GM12878 (cell line): ENCODE results near the gene SLC5A6. TPM values are rescaled to one million over a fixed set of nuclear protein-coding genes. Genes with fewer than 3 reads are reported as not detected.

Experiments
- ATAC-seq: fragments of 200-7000 bp; cut with Tn5 transposase; 3 replicates; pipeline ENCODE4 v1.9.1; 2020; ENCODE audit warnings: mild to moderate bottlenecking, moderate library complexity
- BruUV-seq: library from RNA; stranded (reverse); fragments of 400-500 nt; replicated peaks from 2 replicates; lab custom pipeline; 2021; lab: Mats Ljungman, UMichigan
- CTCF ChIA-PET: fragments of 300-600 bp; sonication (Branson Sonifier 250); formaldehyde crosslinking; extraction: SDS; loops from one replicate; lab custom pipeline; 2021; ENCODE audit warnings: inconsistent platforms; lab: Yijun Ruan, JAX
- POLR2A ChIA-PET: fragments of 350-600 bp; formaldehyde crosslinking; extraction: SDS; loops from one replicate; lab custom pipeline; 2021; ENCODE audit warnings: inconsistent platforms; lab: Charles Lee
- RAD21 ChIA-PET: fragments of 300-600 bp; sonication (Branson Sonifier 250); formaldehyde crosslinking; loops from one replicate; lab custom pipeline; 2023; ENCODE audit warnings: antibody characterized with exemption; ENCODE audit not compliant: unreplicated experiment; lab: Charles Lee
- SMC1A ChIA-PET: fragments of 300-600 bp; sonication (Branson Sonifier 250); formaldehyde crosslinking; loops from one replicate; lab custom pipeline; 2023; ENCODE audit not compliant: unreplicated experiment, uncharacterized antibody; lab: Charles Lee
- DNase-seq: peaks from one replicate; pipeline ENCODE4 v3.0.0-alpha.2; 2011; ENCODE audit warnings: low read depth, low spot score
- FAIRE-seq: peaks from 3 replicates; lab custom pipeline; 2011; peaks lifted over from hg19 to GRCh38; lab: Jason Lieb, UNC
- H2AFZ ChIP-seq: 2 replicates; pipeline ENCODE4 v1.6.0; 2011; ENCODE audit warnings: low read depth, low read length, control low read depth; ENCODE audit not compliant: control insufficient read depth
- H3K27ac ChIP-seq: 2 replicates; pipeline ENCODE4 v1.5.1; 2011; ENCODE audit warnings: control low read depth; ENCODE audit not compliant: control insufficient read depth, insufficient read depth
- H3K27me3 ChIP-seq, 2 experiments: replicated peaks in 1 of 2; 2 replicates each; pipeline versions ENCODE4 v1.6.0 to v1.6.1; 2011; ENCODE audit warnings: low read length in 1 of 2; ENCODE audit not compliant: control insufficient read depth in 2 of 2, insufficient read depth in 2 of 2
- H3K36me3 ChIP-seq, 2 experiments: 2 replicates each; pipeline ENCODE4 v1.5.1; 2011; ENCODE audit warnings: low read length in 1 of 2; ENCODE audit not compliant: control insufficient read depth in 2 of 2, insufficient read depth in 2 of 2
- H3K4me1 ChIP-seq: 2 replicates; pipeline ENCODE4 v1.6.1; 2011; ENCODE audit warnings: mild to moderate bottlenecking, low read length, moderate library complexity, mixed read lengths; ENCODE audit not compliant: control insufficient read depth, insufficient read depth
- H3K4me2 ChIP-seq: 2 replicates; pipeline ENCODE4 v1.6.0; 2011; ENCODE audit warnings: control low read depth; ENCODE audit not compliant: control insufficient read depth, insufficient read depth
- H3K4me3 ChIP-seq: fragments of 200-600 bp; sonication (generic); 2 replicates; pipeline ENCODE4 v1.5.1; 2016
- H3K79me2 ChIP-seq: 2 replicates; pipeline ENCODE4 v1.6.0; 2011; ENCODE audit warnings: low read length; ENCODE audit not compliant: control insufficient read depth, insufficient read depth
- H3K9ac ChIP-seq: 2 replicates; pipeline ENCODE4 v1.8.0; 2011; ENCODE audit warnings: low read length, control low read depth, mixed read lengths; ENCODE audit not compliant: control insufficient read depth, insufficient read depth
- H3K9me3 ChIP-seq: replicated peaks from 3 replicates; pipeline ENCODE4 v1.5.1; 2011; ENCODE audit warnings: mild to moderate bottlenecking, low read length; ENCODE audit not compliant: control insufficient read depth, insufficient read depth
- H4K20me1 ChIP-seq: 2 replicates; pipeline ENCODE4 v1.6.0; 2011; ENCODE audit not compliant: control insufficient read depth, insufficient read depth
- ATF7 ChIP-seq: fragments of 450-650 bp; IDR thresholded peaks from 2 replicates; pipeline ENCODE4 v1.6.1; 2016; ENCODE audit warnings: low read depth, mild to moderate bottlenecking
- BHLHE40 ChIP-seq, 2 experiments: fragments of 450-650 bp in 1 of 2; IDR thresholded peaks; 2 replicates each; pipeline ENCODE4 v1.6.1; 2011 to 2017; ENCODE audit warnings: low read depth in 2 of 2, borderline replicate concordance in 1 of 2, improper control_type of control experiment in 1 of 2, low read length in 1 of 2, mild to moderate bottlenecking in 1 of 2
- CREB1 ChIP-seq: IDR thresholded peaks from 2 replicates; pipeline ENCODE4 v1.6.1; 2012; ENCODE audit warnings: low read depth, mild to moderate bottlenecking, inconsistent platforms
- HDAC6 ChIP-seq: fragments of 200-600 bp; sonication (generic); IDR thresholded peaks from one replicate; pipeline ENCODE4 v1.8.0; 2017; ENCODE audit warnings: antibody characterized with exemption; ENCODE audit not compliant: unreplicated experiment
- IKZF1 ChIP-seq: fragments of 450-650 bp; conservative IDR thresholded peaks from 2 replicates; pipeline ENCODE4 v1.6.1; 2017; ENCODE audit warnings: antibody characterized with exemption, mild to moderate bottlenecking
- IKZF2 ChIP-seq, 2 experiments: fragments of 450-650 bp; IDR thresholded peaks; 2 replicates each; pipeline ENCODE4 v1.6.1; 2017; ENCODE audit warnings: mild to moderate bottlenecking in 2 of 2, moderate library complexity in 2 of 2
- JUNB ChIP-seq: IDR thresholded peaks from 2 replicates; pipeline ENCODE4 v1.6.1; 2016; ENCODE audit warnings: antibody characterized with exemption, mild to moderate bottlenecking
- POLR2AphosphoS5 ChIP-seq: IDR thresholded peaks from 2 replicates; pipeline ENCODE4 v1.6.1; 2011; ENCODE audit warnings: mild to moderate bottlenecking, low read length, inconsistent platforms
- RAD51 ChIP-seq: fragments of 450-650 bp; IDR thresholded peaks from 2 replicates; pipeline ENCODE4 v1.6.1; 2016; ENCODE audit warnings: moderate library complexity, mild to moderate bottlenecking, inconsistent platforms
- SREBF2 ChIP-seq: IDR thresholded peaks from 2 replicates; pipeline ENCODE4 v1.6.1; 2012; ENCODE audit warnings: mild to moderate bottlenecking, low read length
- SRF ChIP-seq, 2 experiments: IDR thresholded peaks; 2 replicates each; pipeline ENCODE4 v1.6.1; 2011; ENCODE audit warnings: low read depth in 2 of 2, low read length in 2 of 2, mild to moderate bottlenecking in 1 of 2, moderate library complexity in 1 of 2
- STAT1 ChIP-seq: fragments of 450-650 bp; conservative IDR thresholded peaks from 2 replicates; pipeline ENCODE4 v1.6.1; 2014; ENCODE audit warnings: antibody characterized with exemption, mild to moderate bottlenecking
- SUZ12 ChIP-seq: fragments of 200-600 bp; sonication (generic); IDR thresholded peaks from one replicate; pipeline ENCODE4 v1.6.1; 2018; ENCODE audit warnings: antibody characterized with exemption, mild to moderate bottlenecking; ENCODE audit not compliant: unreplicated experiment
- WGBS: methylation state at CpG from one replicate; pipeline ENCODE4 v1.1.6; 2016; ENCODE audit warnings: low lambda C conversion rate; ENCODE audit not compliant: insufficient replicate concordance, insufficient coverage; ENCODE audit errors: missing lambda C conversion rate; 5-methylcytosine and 5-hydroxymethylcytosine counted together
- in situ Hi-C: fragments of 300-500 bp; cut with MboI; formaldehyde crosslinking; loops from 9 replicates; pipeline ENCODE4 v1.14.3; 2018; ENCODE audit warnings: mixed read lengths
- intact Hi-C: fragments of 100-400 bp; cut with micrococcal nuclease; formaldehyde crosslinking; loops from one replicate; pipeline ENCODE4 v1.14.2; 2022; ENCODE audit not compliant: unreplicated experiment
- polyA plus RNA-seq, 11 experiments: library from polyadenylated mRNA; depleted of rRNA in 4 of 11; unstranded in 6 of 11; stranded (reverse) in 5 of 11; fragments of >200 nt; fragmentation: Nextera tagmentation in 4 of 11; fragmentation: Illumina TruSeq in 1 of 11; extraction: Ambion mirVana in 4 of 11; extraction: Trizol in 1 of 11; gene quantifications; 1 replicate in 1 of 11; 2 replicates in 10 of 11; pipeline versions ENCODE4 v1.2.1 to v1.2.3, GENCODE V29; 2011 to 2016; ENCODE audit warnings: inconsistent platforms in 2 of 11, missing spikeins in 2 of 11, low read depth in 1 of 11
- total RNA-seq, 4 experiments: library from RNA; depleted of rRNA in 3 of 4; stranded (reverse); fragments of >200 nt in 3 of 4; fragmentation: Illumina TruSeq in 1 of 4; extraction: Trizol in 1 of 4; gene quantifications; 2 replicates each; pipeline versions ENCODE4 v1.2.1 to v1.2.3, GENCODE V29; 2013 to 2021

The SLC5A6 gene
- total and polyA plus RNA-seq, 10 of the 15 experiments (the other 5 are each of a cell fraction or from before 2014, with no cell fraction given), result 13.1 to 101 (median 55.3) TPM

GRCh38 chr2:27261241-27261925 is 49.3 kb upstream of the SLC5A6 start:
- Histone ChIP-seq H2AFZ (no peak overlapping the region), H3K4me1 (peaks cover 18% of the 10 kb centered on the region), H3K9me3 (no peaks in the 10 kb centered on the region), H3K9ac (no peak overlapping the region), H3K36me3 (no peaks in the 10 kb centered on the region), H3K27me3 (peaks cover 26 to 40% of the 10 kb centered on the region in 2 experiments), H3K4me2 (no peak overlapping the region), H4K20me1 (no peaks in the 10 kb centered on the region), H3K79me2 (no peaks in the 10 kb centered on the region), H3K27ac (no peak overlapping the region), H3K4me3 (no peak overlapping the region)
- in situ Hi-C loops, result no loop called here
- FAIRE-seq, result no peak
- ChIA-PET RAD21 (interaction anchor here (0.5 kb wide), 1 partner anchor 92 kb away, joined by 3 read pairs; no protein-coding TSS in a partner anchor), POLR2A (no interaction called here), SMC1A (no interaction called here), CTCF (interaction anchor here (0.6 kb wide), 1 partner anchor 1434 kb away, joined by 5 read pairs; no protein-coding TSS in a partner anchor)
- no peak for ATAC-seq
- no TSS peak for BruUV-seq
- no peak for TF ChIP-seq IKZF2 (IDR thresholded peaks at IDR 0.05)
- TF ChIP-seq SREBF2, result no peak
- no peak for TF ChIP-seq IKZF1
- TF ChIP-seq CREB1, result no peak
- TF ChIP-seq POLR2AphosphoS5, result no peak
- no peak for TF ChIP-seq ATF7
- no peak for TF ChIP-seq SRF (IDR thresholded peaks at IDR 0.05; ENCODE audit: low read depth in 2 of 2, low read length in 2 of 2)
- TF ChIP-seq BHLHE40 (IDR thresholded peaks at IDR 0.05; ENCODE audit: borderline replicate concordance in 1 of 2, low read depth in 2 of 2, low read length in 1 of 2), result no peak
- no peak for TF ChIP-seq HDAC6
- TF ChIP-seq JUNB, result no peak
- no peak for TF ChIP-seq STAT1
- no peak for TF ChIP-seq SUZ12
- no peak for TF ChIP-seq RAD51
- no peak for DNase-seq
- 69% methylated on average over 11 of the region's 11 CpGs for WGBS
- intact Hi-C loops, result no loop called here
